ENCODE results near the gene TUBGCP3.

DNA sequence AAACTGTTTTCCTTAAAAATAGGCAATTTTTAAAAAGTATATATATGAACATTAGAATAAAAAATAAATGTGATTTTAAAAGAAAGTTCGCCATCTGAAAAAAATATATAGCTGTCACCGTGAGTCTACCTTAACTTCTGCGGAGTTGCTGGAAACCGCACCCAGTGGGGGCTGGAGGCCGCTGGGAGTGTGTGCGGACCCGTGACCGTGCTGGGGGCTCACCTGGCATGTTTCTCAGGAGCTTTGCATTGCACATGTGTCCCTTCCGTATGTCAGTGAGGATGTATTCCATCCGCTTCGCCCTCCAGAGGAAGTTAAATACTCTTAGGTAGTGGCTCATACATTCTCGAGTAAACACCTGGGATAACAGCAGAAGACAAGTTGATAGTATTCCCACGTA, 71.7 kb downstream of the TUBGCP3 start:
- TF ChIP-seq EP300 (IDR thresholded peaks at IDR 0.05), result no peak
- TF ChIP-seq POLR2AphosphoS5 (IDR thresholded peaks at IDR 0.05), result no peak

Measured in upper lobe of left lung (tissue), 4 donors.